GM21423 (cell line): ENCODE data around the gene MALRD1.
"Not testable (repeated sequence)": the region's sequence is repeated elsewhere in the genome, so short reads cannot be mapped to it uniquely, and the experiment has no call there.

Experiments used
- ATAC-seq: cut with Tn5 transposase; IDR thresholded peaks from one replicate; pipeline ENCODE4 v1.9.1; 2021; ENCODE audit warnings: mild to moderate bottlenecking, moderate library complexity; ENCODE audit not compliant: unreplicated experiment

The MALRD1 gene

DNA sequence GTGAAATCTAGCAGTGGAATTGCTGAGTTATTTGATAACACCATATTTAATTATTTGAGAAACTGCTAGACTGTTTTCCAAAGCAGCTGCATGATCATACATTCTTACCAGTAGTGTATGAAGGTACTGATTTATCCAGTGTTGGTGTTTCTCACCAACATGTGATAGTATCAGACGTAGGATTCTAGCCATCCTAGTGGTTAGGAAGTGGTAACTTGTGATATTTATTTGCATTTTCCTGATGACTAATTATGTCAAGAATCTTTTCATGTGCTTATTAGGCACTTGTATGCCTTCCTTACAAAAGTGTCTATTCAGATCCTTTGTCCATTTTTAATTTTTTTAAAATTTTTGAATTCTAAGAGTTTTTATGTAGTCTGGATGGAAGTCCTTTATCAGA lies 713.4 kb downstream of the MALRD1 start:
- no peak for ATAC-seq

DNA sequence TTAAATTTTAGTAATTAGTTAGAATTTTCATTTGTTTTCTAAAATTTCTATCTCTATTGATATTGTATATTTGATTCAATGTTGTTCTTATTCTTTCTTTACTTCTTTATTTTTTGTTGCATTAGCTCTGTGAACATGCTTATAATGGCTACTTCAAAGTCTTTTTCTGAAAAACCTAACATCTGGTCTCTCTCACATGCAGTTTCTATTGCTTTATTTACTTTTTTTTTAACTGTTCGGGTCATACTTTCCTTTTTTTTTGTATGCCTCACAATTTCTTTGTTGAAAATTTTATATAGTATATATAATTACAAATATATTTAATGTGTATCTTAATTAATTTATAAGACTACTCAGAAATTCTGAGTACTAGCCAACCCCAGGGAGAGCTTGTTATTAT lies 715.5 kb downstream of the MALRD1 start:
- ATAC-seq: no peak

DNA sequence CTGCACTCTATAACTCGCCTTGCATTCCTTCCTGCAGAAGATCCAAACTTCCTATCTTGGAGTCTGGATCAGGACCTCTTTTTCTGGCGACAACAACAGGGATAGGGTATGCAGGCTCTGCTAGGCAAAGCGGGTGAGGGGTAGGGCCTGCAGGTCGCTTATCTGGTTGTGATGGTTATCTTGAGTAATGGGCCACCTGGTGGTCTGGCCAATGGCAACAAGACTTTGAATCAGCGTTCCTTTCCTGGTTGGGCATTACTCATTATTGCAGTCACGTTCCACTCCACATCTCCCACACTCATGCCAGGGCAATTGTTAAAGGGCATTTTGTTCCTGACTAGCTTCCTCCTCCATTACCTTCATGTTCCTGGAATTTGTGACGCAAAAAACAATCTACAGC lies 719.3 kb downstream of the MALRD1 start:
- ATAC-seq: no peak

DNA sequence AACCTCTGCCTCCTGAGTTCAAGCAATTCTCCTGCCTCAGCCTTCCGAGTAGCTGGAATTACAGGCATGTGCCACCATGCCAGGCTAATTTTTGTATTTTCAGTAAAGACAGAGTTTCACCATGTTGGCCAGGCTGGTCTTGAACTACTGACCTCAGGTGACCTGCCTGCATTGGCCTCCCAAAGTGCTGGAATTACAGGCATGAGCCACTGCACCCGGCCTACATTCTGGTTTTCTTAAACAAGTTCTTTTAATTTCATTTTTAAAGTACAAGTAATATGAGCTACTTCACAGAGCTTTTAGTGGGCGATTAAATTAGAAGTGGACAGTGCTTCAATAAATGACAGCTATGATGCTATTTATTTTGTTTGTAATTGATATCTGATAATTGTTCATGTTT lies 721.2 kb downstream of the MALRD1 start:
- ATAC-seq: not testable (repeated sequence)

DNA sequence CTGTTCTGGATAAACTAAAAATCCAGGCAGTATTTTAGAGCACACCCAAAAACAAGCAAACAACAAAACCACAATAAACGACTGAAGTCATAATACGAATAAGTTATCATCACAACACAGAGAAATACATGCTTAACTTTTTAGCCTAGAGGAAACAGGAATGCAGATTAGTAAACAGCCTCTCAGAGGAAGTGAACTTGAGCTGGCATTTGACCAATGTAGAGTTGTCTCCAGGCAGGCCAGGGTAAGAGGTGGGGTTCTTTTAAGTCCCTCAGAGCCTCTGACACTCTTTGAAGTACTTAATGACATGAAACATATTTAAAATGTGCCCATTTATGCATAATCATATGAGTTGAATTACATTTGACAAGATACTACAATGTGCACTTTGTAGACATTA lies 724.4 kb downstream of the MALRD1 start:
- no peak for ATAC-seq

DNA sequence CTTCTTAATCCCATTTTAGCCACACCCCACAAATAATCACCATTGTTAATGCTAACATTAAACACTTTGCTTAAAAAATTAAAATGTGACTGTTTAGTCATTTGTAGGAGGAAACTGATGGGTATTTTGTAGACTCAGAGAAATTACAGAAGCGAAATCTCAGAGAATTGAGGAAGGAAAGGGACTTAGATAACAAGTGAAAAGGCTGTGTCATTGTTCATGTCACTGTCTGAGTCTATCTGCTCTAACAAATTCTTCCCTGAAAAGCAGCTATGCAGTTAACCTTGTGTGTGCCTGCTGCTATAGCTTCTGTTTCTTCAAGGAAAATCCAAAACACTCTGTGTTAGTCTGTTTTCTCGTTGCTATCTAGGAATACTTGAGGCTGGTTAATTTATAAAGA lies 726.7 kb downstream of the MALRD1 start:
- no peak for ATAC-seq

DNA sequence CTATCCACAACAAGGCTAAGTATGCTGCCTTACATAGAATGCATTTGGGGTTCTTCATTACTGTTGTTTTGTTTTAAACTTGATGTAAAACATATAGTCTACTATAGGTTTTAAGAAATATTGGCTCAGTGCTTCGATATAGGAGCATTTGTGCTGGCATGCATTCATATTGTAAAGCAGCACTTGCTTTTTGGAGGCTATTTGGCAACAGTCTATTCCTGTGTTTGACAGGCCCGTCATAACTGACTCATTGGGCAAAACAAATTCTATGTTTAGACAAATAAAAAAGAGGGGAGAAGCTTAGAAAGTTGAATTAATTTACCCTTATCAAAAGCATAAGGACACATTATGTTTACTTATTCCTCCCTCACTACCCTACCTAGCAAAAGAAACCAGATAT lies 729.2 kb downstream of the MALRD1 start:
- ATAC-seq: no peak

DNA sequence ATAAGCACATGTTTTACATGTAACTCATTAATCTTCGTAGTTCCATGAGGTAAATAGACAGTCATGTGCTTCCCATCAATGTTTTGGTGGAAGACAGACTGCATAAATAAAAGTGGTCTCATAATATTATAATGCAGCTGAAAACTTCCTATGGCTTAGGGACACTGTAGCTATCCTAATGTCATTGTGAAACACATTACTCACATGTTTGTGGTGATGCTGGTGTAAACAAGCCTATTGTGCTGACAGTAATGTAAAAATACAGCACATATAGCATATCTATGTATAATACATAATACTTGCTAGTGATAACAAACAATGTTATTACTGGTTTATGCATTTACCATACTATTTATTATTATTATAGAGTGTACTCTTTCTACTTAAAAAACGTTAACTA lies 730.4 kb downstream of the MALRD1 start:
- ATAC-seq: no peak

DNA sequence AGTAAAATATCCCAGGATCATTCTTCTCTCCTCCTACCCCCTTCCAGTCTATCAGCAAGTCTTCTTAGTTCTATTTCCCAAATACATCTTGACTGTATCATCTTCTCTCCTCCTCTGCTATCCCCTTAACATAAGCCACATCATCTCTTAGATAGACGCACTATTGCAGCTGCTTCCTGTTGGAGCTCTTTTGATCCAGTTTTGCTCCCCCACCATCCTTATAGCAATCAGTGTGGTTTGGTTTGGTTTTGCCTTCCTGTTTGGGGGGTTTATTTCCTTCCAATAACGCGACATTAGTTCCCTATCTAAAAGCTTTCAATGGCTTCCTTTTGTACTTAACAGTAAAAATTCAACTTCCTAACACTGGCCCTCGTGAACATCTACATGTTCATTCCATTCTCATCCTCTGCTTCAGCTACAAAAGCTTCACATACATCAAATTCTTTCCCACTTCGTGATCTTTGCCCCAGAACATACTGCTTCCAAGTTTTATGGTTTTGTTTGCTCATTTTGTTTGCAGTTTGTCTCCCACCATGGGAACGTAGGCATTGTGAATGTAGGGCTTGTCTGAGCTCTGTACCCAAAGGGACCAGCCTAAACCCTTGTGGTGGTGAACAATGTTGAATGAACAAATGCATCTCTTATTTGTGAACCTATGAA lies 734.0 kb downstream of the MALRD1 start:
- no peak for ATAC-seq

DNA sequence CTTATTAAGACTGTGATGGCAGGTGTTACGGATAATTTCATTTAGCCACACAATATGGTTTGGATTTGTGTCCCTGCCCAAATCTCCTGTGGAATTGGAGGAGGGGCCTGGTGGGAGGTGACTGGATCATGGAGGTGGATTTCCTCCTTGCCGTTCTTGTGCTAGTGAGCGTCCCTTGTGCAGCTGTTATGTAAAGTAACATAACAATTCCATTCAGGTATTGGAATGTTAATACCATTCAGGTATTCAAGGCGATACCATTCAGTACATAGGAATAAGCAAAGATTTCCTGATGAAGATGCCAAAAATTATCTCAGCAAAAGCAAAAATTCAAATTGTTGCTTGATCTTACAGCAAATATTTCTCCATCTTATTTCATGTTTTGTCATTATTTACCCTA lies 735.1 kb downstream of the MALRD1 start:
- no peak for ATAC-seq
